NB4 (cell line): Measurements from ENCODE around the gene NUAK1.

Experiments
- CTCF ChIP-seq: IDR thresholded peaks from one replicate; pipeline ENCODE4 v1.5.1; 2012; ENCODE audit warnings: low read depth, low read length
- MYC ChIP-seq: IDR thresholded peaks from 2 replicates; pipeline ENCODE4 v1.6.1; 2011; ENCODE audit warnings: low read depth, low read length
- POLR2A ChIP-seq: IDR thresholded peaks from 2 replicates; pipeline ENCODE4 v1.6.1; 2011; ENCODE audit warnings: mild to moderate bottlenecking; ENCODE audit not compliant: insufficient read length; ENCODE audit errors: extremely low read depth

GRCh38 chr12:106145539-106146447 is 7.0 kb upstream of the NUAK1 start:
- no peak for TF ChIP-seq CTCF
- no peak for TF ChIP-seq MYC
- TF ChIP-seq POLR2A = no peak
